B cell (primary cell): ENCODE results near the gene SGCA. TPM values are rescaled to one million over a fixed set of nuclear protein-coding genes. Genes with fewer than 3 reads are reported as not detected.
A peak's percentile ranks its signal among the peaks of the same experiment; 100 is the strongest.

Experiments used
- ATAC-seq: fragments of 200-7000 bp; cut with Tn5 transposase; one replicate; pipeline ENCODE4 v1.10.0; 2021; ENCODE audit warnings: low read depth, mild to moderate bottlenecking, moderate number of reproducible peaks, moderate library complexity
- CTCF ChIA-PET: fragments of 350-600 bp; sonication (Branson Sonifier 250); formaldehyde crosslinking; loops from one replicate; lab custom pipeline; 2021; ENCODE audit warnings: antibody characterized with exemption, inconsistent platforms; lab: Charles Lee
- POLR2A ChIA-PET: fragments of 350-600 bp; sonication (Branson Sonifier 250); formaldehyde crosslinking; loops from one replicate; lab custom pipeline; 2021; ENCODE audit warnings: antibody characterized with exemption; lab: Charles Lee
- DNase-seq: peaks from one replicate; pipeline ENCODE4 v3.0.0; 2013
- H2AFZ ChIP-seq: 2 replicates; pipeline ENCODE4 v1.6.1; 2012; ENCODE audit warnings: mild to moderate bottlenecking, low read depth, low read length; ENCODE audit not compliant: insufficient read depth, poor library complexity, severe bottlenecking
- H3K27ac ChIP-seq, 2 donors: 1 replicate in 1 of 2; 2 replicates in 1 of 2; pipeline ENCODE4 v1.5.1; 2012 to 2013; ENCODE audit warnings: low read length in 2 of 2, mild to moderate bottlenecking in 2 of 2, moderate library complexity in 1 of 2
- H3K27me3 ChIP-seq, 4 experiments: fragments of 200-600 bp in 1 of 4; sonication (generic) in 1 of 4; replicated peaks in 1 of 4; 1 replicate in 2 of 4; 2 replicates in 2 of 4; pipeline versions ENCODE4 v1.6.1 to v1.7.0; 2013 to 2016; ENCODE audit warnings: low read length in 3 of 4, mild to moderate bottlenecking in 2 of 4, mixed read lengths in 1 of 4, moderate library complexity in 1 of 4; ENCODE audit not compliant: insufficient read depth in 4 of 4, control insufficient read depth in 3 of 4; ENCODE audit errors: control extremely low read depth in 1 of 4
- H3K36me3 ChIP-seq, 2 experiments: replicated peaks in 1 of 2; 1 replicate in 1 of 2; 2 replicates in 1 of 2; pipeline versions ENCODE4 v1.6.1 to v1.7.1; 2013; ENCODE audit warnings: low read length in 1 of 2; ENCODE audit not compliant: insufficient read depth in 2 of 2, control insufficient read depth in 1 of 2; ENCODE audit errors: control extremely low read depth in 1 of 2, extremely low read depth in 1 of 2
- H3K4me1 ChIP-seq, 2 donors: fragments of 200-600 bp in 1 of 2; sonication (generic) in 1 of 2; 1 replicate in 1 of 2; 2 replicates in 1 of 2; pipeline versions ENCODE4 v1.5.1 to v1.6.1; 2013 to 2017; ENCODE audit warnings: low read length in 2 of 2; ENCODE audit not compliant: control insufficient read depth in 2 of 2, insufficient read depth in 2 of 2
- H3K4me2 ChIP-seq: replicated peaks from 2 replicates; pipeline ENCODE3; 2012; ENCODE audit warnings: mild to moderate bottlenecking, low read depth, low read length; ENCODE audit not compliant: poor library complexity, severe bottlenecking
- H3K4me3 ChIP-seq, 5 experiments: fragments of 200-600 bp in 1 of 5; sonication (generic) in 1 of 5; 1 replicate in 3 of 5; 2 replicates in 2 of 5; pipeline versions ENCODE4 v1.5.1 to v1.7.0; 2011 to 2016; ENCODE audit warnings: low read length in 4 of 5, mild to moderate bottlenecking in 4 of 5, low read depth in 2 of 5, control low read depth in 1 of 5, moderate library complexity in 1 of 5; ENCODE audit not compliant: insufficient read depth in 1 of 5; ENCODE audit errors: control extremely low read depth in 1 of 5, extremely low read depth in 1 of 5
- H3K79me2 ChIP-seq: fragments of 200-600 bp; sonication (generic); one replicate; pipeline ENCODE4 v1.6.0; 2016; ENCODE audit warnings: low read length; ENCODE audit not compliant: control insufficient read depth, insufficient read depth
- H3K9ac ChIP-seq: fragments of 200-600 bp; sonication (generic); 2 replicates; pipeline ENCODE4 v1.6.1; 2017; ENCODE audit warnings: mild to moderate bottlenecking, low read length, moderate library complexity
- H3K9me3 ChIP-seq, 3 donors: one replicate each; pipeline versions ENCODE4 v1.6.1 to v1.7.1; 2013; ENCODE audit warnings: low read length in 2 of 3; ENCODE audit not compliant: control insufficient read depth in 2 of 3, insufficient read depth in 1 of 3; ENCODE audit errors: control extremely low read depth in 1 of 3
- H4K20me1 ChIP-seq: 2 replicates; pipeline ENCODE4 v1.6.0; 2012; ENCODE audit warnings: mild to moderate bottlenecking, low read length; ENCODE audit not compliant: insufficient read depth, control insufficient read depth, poor library complexity, severe bottlenecking
- H3K27ac Mint-ChIP-seq: one replicate; pipeline ENCODE4 v1.8.0; 2021; ENCODE audit warnings: mixed read lengths
- H3K27me3 Mint-ChIP-seq: one replicate; pipeline ENCODE4 v1.8.0; 2021; ENCODE audit warnings: mixed read lengths
- H3K4me1 Mint-ChIP-seq: one replicate; pipeline ENCODE4 v1.8.0; 2021; ENCODE audit warnings: mixed read lengths
- H3K4me3 Mint-ChIP-seq: one replicate; pipeline ENCODE4 v1.8.0; 2021; ENCODE audit warnings: mixed read lengths
- H3K9me3 Mint-ChIP-seq: one replicate; pipeline ENCODE4 v1.8.0; 2022; ENCODE audit warnings: mixed read lengths; ENCODE audit not compliant: insufficient read depth
- EZH2 ChIP-seq: IDR thresholded peaks from 2 replicates; pipeline ENCODE4 v1.6.1; 2012; ENCODE audit warnings: borderline replicate concordance, low read depth, mild to moderate bottlenecking, moderate library complexity, low read length; ENCODE audit not compliant: insufficient read depth, poor library complexity, severe bottlenecking
- WGBS: methylation state at CpG from one replicate; pipeline ENCODE4 v1.1.5; 2013; ENCODE audit warnings: missing lambda C conversion rate; ENCODE audit not compliant: insufficient coverage; 5-methylcytosine and 5-hydroxymethylcytosine counted together
- intact Hi-C: fragments of 100-400 bp; cut with micrococcal nuclease; formaldehyde crosslinking; loops from one replicate; pipeline ENCODE4 v1.10.0; 2022
- polyA plus RNA-seq: library from polyadenylated mRNA; depleted of rRNA; stranded (reverse); fragments of >200 nt; gene quantifications from 2 replicates; pipeline ENCODE4 v1.2.3, GENCODE V29; 2012
- total RNA-seq, 2 donors: library from RNA; stranded (reverse); fragments of 120-200 nt in 1 of 2; gene quantifications; 1 replicate in 1 of 2; 2 replicates in 1 of 2; pipeline versions ENCODE4 v1.2.3 to v1.2.4, GENCODE V29; 2013 to 2022
- TF ChIP-seq, protein P1 (sequence below): fragments of 200-600 bp; IDR thresholded peaks from one replicate; pipeline ENCODE4 v1.8.0; 2022; ENCODE audit warnings: antibody characterized with exemption, mild to moderate bottlenecking

SGCA gene
- total and polyA plus RNA-seq, 2 donors (not counting 1 experiment from before 2014, with no cell fraction given): 4.4 to 4.5 TPM

DNA sequence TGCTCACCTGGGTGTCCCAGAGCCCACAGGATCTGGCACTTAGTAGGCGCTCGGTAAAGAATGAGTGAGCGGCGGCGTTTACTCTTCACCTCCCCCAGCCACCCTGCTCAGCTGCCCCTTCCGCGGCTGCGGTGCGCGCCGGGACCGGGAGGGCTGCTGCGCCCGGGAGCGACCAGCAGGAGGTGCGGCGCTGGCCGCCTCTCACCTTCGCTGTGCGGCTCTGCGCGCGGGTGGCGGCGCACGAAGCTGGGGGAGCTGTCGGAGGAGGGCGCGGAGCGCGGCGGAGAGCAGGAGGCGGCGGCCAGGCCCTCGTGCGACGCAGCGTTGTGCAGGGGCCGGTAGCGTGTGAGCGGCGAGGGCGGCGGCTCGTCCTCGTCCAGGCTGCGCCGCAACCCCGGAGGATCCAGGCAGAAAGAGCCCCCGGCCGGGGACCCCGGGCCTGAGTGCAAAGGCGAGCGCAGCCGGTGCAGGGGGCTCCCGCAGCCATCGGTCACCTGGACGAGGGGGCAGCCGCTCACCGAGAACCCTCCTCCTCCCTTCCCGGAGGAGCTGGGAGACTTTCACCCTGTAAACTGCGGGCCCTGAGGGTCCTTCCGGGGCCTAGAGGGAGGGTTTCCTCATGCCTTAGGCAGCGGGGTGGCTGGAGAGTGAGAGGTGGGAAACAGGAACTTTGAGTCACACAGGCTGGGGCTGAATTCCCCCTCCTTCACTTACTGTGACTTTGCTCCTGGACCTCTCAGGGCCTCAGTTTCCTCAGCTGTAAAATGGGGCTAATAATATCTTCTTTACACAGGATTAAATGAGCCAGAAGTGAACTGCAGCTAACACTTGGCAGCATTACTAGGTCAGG lies 48.4 kb upstream of the SGCA start:
- peak overlapping the region in 3 of 5 experiments; percentile 20 to 40 (median 25) for H3K4me3 ChIP-seq
- peak overlapping the region; percentile 84 for H3K4me3 Mint-ChIP-seq
- peaks cover 10 to 20% of the 10 kb centered on the region in 2 donors for H3K4me1 ChIP-seq
- ATAC-seq (peak; percentile 97), DNase-seq (peak; percentile 80)
- peaks cover 14% of the 10 kb centered on the region for H3K4me1 Mint-ChIP-seq
- H3K27ac ChIP-seq: no peak overlapping the region
- TF ChIP-seq, protein P1, sequence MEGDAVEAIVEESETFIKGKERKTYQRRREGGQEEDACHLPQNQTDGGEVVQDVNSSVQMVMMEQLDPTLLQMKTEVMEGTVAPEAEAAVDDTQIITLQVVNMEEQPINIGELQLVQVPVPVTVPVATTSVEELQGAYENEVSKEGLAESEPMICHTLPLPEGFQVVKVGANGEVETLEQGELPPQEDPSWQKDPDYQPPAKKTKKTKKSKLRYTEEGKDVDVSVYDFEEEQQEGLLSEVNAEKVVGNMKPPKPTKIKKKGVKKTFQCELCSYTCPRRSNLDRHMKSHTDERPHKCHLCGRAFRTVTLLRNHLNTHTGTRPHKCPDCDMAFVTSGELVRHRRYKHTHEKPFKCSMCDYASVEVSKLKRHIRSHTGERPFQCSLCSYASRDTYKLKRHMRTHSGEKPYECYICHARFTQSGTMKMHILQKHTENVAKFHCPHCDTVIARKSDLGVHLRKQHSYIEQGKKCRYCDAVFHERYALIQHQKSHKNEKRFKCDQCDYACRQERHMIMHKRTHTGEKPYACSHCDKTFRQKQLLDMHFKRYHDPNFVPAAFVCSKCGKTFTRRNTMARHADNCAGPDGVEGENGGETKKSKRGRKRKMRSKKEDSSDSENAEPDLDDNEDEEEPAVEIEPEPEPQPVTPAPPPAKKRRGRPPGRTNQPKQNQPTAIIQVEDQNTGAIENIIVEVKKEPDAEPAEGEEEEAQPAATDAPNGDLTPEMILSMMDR: peak; percentile 63
- no peak for TF ChIP-seq EZH2
- intact Hi-C loops: loop anchor here (1.0 to 2.0 kb wide), 2 partner anchors 23 to 180 kb away; partner anchors contain the start of gene PDK2
- POLR2A ChIA-PET: interaction anchor here (1.0 to 2.0 kb wide), 2 partner anchors 12 to 13 kb away, joined by 3 to 19 read pairs; partner anchors contain the start of gene SAMD14
- H3K27ac Mint-ChIP-seq: no peak overlapping the region
- H3K9me3 ChIP-seq: no peaks in the 10 kb centered on the region
- H3K79me2 ChIP-seq: no peaks in the 10 kb centered on the region
- WGBS: under 1% methylated on average over 57 of the region's 64 CpGs
- peak overlapping the region; percentile 57 for H2AFZ ChIP-seq
- no peaks in the 10 kb centered on the region for H3K9me3 Mint-ChIP-seq
- H3K4me2 ChIP-seq: peak overlapping the region; percentile 71
- H3K27me3 ChIP-seq: peaks cover 0 to 47% (median 16%) of the 10 kb centered on the region in 4 experiments
- no peaks in the 10 kb centered on the region for H3K36me3 ChIP-seq
- CTCF ChIA-PET: interaction anchor here (0.6 to 6.8 kb wide), 23 partner anchors 9 to 199 kb away, joined by 3 to 48 read pairs (median 5); partner anchors contain the start of genes PPP1R9B, SAMD14 and SGCA
- H3K27me3 Mint-ChIP-seq: peaks cover 55% of the 10 kb centered on the region
- H3K9ac ChIP-seq: peak overlapping the region; percentile 45
- no peaks in the 10 kb centered on the region for H4K20me1 ChIP-seq
